ENCODE results near the gene TSPAN32.

DNA sequence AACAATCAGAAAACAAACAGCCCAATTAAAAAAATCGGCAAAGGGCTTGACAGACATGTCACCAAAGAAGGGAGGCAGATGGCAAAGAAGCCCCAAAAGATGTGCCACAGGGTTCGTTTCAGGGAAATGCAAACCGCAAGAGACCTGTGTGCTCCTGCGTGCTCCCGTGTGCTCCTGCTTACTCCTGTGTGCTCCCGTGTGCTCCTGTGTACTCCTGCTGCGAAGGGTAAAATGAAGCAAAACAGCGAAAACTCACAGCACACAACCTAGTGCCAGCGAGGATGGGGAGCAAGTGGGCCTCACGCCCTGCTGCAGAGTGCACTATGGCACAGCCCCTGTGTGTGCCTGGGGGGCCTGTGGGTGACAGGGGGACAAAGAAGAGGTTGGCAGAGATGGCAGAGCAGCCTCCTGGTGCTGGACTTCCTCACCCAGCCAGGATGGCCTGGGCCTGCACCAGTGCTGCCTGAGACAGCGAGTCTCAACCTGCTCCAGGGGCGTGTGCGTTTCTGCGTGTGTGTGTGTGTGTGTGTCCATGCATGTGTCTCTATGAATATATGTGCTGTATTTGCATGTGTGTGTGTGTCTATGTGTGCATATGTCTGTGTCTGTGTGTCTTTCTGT, 45.4 kb upstream of the TSPAN32 start:
- TF ChIP-seq, protein P1, sequence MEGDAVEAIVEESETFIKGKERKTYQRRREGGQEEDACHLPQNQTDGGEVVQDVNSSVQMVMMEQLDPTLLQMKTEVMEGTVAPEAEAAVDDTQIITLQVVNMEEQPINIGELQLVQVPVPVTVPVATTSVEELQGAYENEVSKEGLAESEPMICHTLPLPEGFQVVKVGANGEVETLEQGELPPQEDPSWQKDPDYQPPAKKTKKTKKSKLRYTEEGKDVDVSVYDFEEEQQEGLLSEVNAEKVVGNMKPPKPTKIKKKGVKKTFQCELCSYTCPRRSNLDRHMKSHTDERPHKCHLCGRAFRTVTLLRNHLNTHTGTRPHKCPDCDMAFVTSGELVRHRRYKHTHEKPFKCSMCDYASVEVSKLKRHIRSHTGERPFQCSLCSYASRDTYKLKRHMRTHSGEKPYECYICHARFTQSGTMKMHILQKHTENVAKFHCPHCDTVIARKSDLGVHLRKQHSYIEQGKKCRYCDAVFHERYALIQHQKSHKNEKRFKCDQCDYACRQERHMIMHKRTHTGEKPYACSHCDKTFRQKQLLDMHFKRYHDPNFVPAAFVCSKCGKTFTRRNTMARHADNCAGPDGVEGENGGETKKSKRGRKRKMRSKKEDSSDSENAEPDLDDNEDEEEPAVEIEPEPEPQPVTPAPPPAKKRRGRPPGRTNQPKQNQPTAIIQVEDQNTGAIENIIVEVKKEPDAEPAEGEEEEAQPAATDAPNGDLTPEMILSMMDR (conservative IDR thresholded peaks at IDR 0.05 in 1 of 2, IDR thresholded peaks at IDR 0.05 in 1 of 2; ENCODE audit: low read depth in 1 of 2, low read length in 2 of 2), result no peak
- TF ChIP-seq EZH2 (IDR thresholded peaks at IDR 0.05; ENCODE audit: low read length, missing control alignments), result no peak

All from fibroblast of lung (primary cell).